ENCODE data around the gene CEP89.
"Not testable (repeated sequence)": the region's sequence is repeated elsewhere in the genome, so short reads cannot be mapped to it uniquely, and the experiment has no call there.

The CEP89 gene

GRCh38 chr19:32876236-32876918, 95.4 kb downstream of the CEP89 start:
- H3K9me3 ChIP-seq (ENCODE audit: low read length): no peaks in the 10 kb centered on the region
- H3K36me3 ChIP-seq (ENCODE audit: insufficient read depth, low read length): peaks cover 5% of the 10 kb centered on the region
- no peak overlapping the region for H3K27ac ChIP-seq (ENCODE audit: low read depth, low read length)
- H3K9ac ChIP-seq (ENCODE audit: low read length): no peak overlapping the region
- no peaks in the 10 kb centered on the region for H3K27me3 ChIP-seq (ENCODE audit: control insufficient read depth in 1 of 2, insufficient read depth in 2 of 2, low read length in 2 of 2)
- no peak overlapping the region for H3K4me3 ChIP-seq (ENCODE audit: low read depth in 1 of 2, low read length in 2 of 2)
- peaks cover 5% of the 10 kb centered on the region for H3K4me1 ChIP-seq (ENCODE audit: insufficient read depth, low read length)

GRCh38 chr19:32875428-32875827, 96.3 kb downstream of the CEP89 start:
- Histone ChIP-seq H3K27me3 (ENCODE audit: control insufficient read depth in 1 of 2, insufficient read depth in 2 of 2, low read length in 2 of 2) (no peaks in the 10 kb centered on the region), H3K27ac (ENCODE audit: low read depth, low read length) (no peak overlapping the region), H3K9me3 (ENCODE audit: low read length) (no peaks in the 10 kb centered on the region), H3K4me1 (ENCODE audit: insufficient read depth, low read length) (peaks cover 5% of the 10 kb centered on the region), H3K36me3 (ENCODE audit: insufficient read depth, low read length) (peaks cover 5% of the 10 kb centered on the region), H3K4me3 (ENCODE audit: low read depth in 1 of 2, low read length in 2 of 2) (no peak overlapping the region), H3K9ac (ENCODE audit: low read length) (no peak overlapping the region)

GRCh38 chr19:32874605-32875004, 97.2 kb downstream of the CEP89 start:
- Histone ChIP-seq H3K27me3 (ENCODE audit: control insufficient read depth in 1 of 2, insufficient read depth in 2 of 2, low read length in 2 of 2) (no peaks in the 10 kb centered on the region), H3K4me3 (ENCODE audit: low read depth in 1 of 2, low read length in 2 of 2) (no peak overlapping the region), H3K9ac (ENCODE audit: low read length) (no peak overlapping the region), H3K4me1 (ENCODE audit: insufficient read depth, low read length) (peaks cover 5% of the 10 kb centered on the region), H3K9me3 (ENCODE audit: low read length) (no peaks in the 10 kb centered on the region), H3K36me3 (ENCODE audit: insufficient read depth, low read length) (peaks cover under 1% of the 10 kb centered on the region), H3K27ac (ENCODE audit: low read depth, low read length) (no peak overlapping the region)

- Histone ChIP-seq H3K4me1 (ENCODE audit: insufficient read depth, low read length) (peaks cover 5% of the 10 kb centered on the region), H3K27me3 (ENCODE audit: control insufficient read depth in 1 of 2, insufficient read depth in 2 of 2, low read length in 2 of 2) (no peaks in the 10 kb centered on the region), H3K27ac (ENCODE audit: low read depth, low read length) (no peak overlapping the region), H3K9ac (ENCODE audit: low read length) (no peak overlapping the region), H3K4me3 (ENCODE audit: low read depth in 1 of 2, low read length in 2 of 2) (no peak overlapping the region), H3K9me3 (ENCODE audit: low read length) (no peaks in the 10 kb centered on the region), H3K36me3 (ENCODE audit: insufficient read depth, low read length) (no peaks in the 10 kb centered on the region)
These were observed 98.4 kb downstream of the CEP89 start for GRCh38 chr19:32873247-32873959.

GRCh38 chr19:32872391-32872790, 99.4 kb downstream of the CEP89 start:
- Histone ChIP-seq H3K4me3 (ENCODE audit: low read depth in 1 of 2, low read length in 2 of 2) (no peak overlapping the region), H3K4me1 (ENCODE audit: insufficient read depth, low read length) (peaks cover 4% of the 10 kb centered on the region), H3K27ac (ENCODE audit: low read depth, low read length) (no peak overlapping the region), H3K9me3 (ENCODE audit: low read length) (no peaks in the 10 kb centered on the region), H3K36me3 (ENCODE audit: insufficient read depth, low read length) (no peaks in the 10 kb centered on the region), H3K9ac (ENCODE audit: low read length) (no peak overlapping the region), H3K27me3 (ENCODE audit: control insufficient read depth in 1 of 2, insufficient read depth in 2 of 2, low read length in 2 of 2) (no peaks in the 10 kb centered on the region)

- Histone ChIP-seq H3K9me3 (ENCODE audit: low read length) (no peaks in the 10 kb centered on the region), H3K27ac (ENCODE audit: low read depth, low read length) (no peak overlapping the region), H3K36me3 (ENCODE audit: insufficient read depth, low read length) (no peaks in the 10 kb centered on the region), H3K27me3 (ENCODE audit: control insufficient read depth in 1 of 2, insufficient read depth in 2 of 2, low read length in 2 of 2) (no peaks in the 10 kb centered on the region), H3K4me3 (ENCODE audit: low read depth in 1 of 2, low read length in 2 of 2) (no peak overlapping the region), H3K4me1 (ENCODE audit: insufficient read depth, low read length) (no peaks in the 10 kb centered on the region), H3K9ac (ENCODE audit: low read length) (no peak overlapping the region)
These were observed 100.7 kb downstream of the CEP89 start for GRCh38 chr19:32870981-32871451.

GRCh38 chr19:32869966-32870573, 101.7 kb downstream of the CEP89 start:
- H3K9me3 ChIP-seq (ENCODE audit: low read length): no peaks in the 10 kb centered on the region
- H3K4me3 ChIP-seq (ENCODE audit: low read depth in 1 of 2, low read length in 2 of 2): no peak overlapping the region
- no peak overlapping the region for H3K9ac ChIP-seq (ENCODE audit: low read length)
- no peaks in the 10 kb centered on the region for H3K4me1 ChIP-seq (ENCODE audit: insufficient read depth, low read length)
- no peak overlapping the region for H3K27ac ChIP-seq (ENCODE audit: low read depth, low read length)
- H3K27me3 ChIP-seq (ENCODE audit: control insufficient read depth in 1 of 2, insufficient read depth in 2 of 2, low read length in 2 of 2): no peaks in the 10 kb centered on the region
- H3K36me3 ChIP-seq (ENCODE audit: insufficient read depth, low read length): no peaks in the 10 kb centered on the region

GRCh38 chr19:32869369-32869965, 102.3 kb downstream of the CEP89 start, which contains the start of gene SLC7A9:
TSS of gene SLC7A9 (minus strand) at chr19:32869767. CDS start at chr19:32868534, 1,233 bp downstream.
- Histone ChIP-seq H3K4me1 (ENCODE audit: insufficient read depth, low read length) (no peaks in the 10 kb centered on the region), H3K9ac (ENCODE audit: low read length) (no peak within 1 kb of the TSS), H3K9me3 (ENCODE audit: low read length) (no peaks in the 10 kb centered on the region), H3K36me3 (ENCODE audit: insufficient read depth, low read length) (no peaks in the 10 kb centered on the region), H3K27ac (ENCODE audit: low read depth, low read length) (no peak within 1 kb of the TSS), H3K27me3 (ENCODE audit: control insufficient read depth in 1 of 2, insufficient read depth in 2 of 2, low read length in 2 of 2) (no peaks in the 10 kb centered on the region), H3K4me3 (ENCODE audit: low read depth in 1 of 2, low read length in 2 of 2) (no peak within 1 kb of the TSS)

GRCh38 chr19:32868206-32868950, 103.4 kb downstream of the CEP89 start:
- no peaks in the 10 kb centered on the region for H3K36me3 ChIP-seq (ENCODE audit: insufficient read depth, low read length)
- no peaks in the 10 kb centered on the region for H3K9me3 ChIP-seq (ENCODE audit: low read length)
- no peak overlapping the region for H3K9ac ChIP-seq (ENCODE audit: low read length)
- no peaks in the 10 kb centered on the region for H3K27me3 ChIP-seq (ENCODE audit: control insufficient read depth in 1 of 2, insufficient read depth in 2 of 2, low read length in 2 of 2)
- H3K4me3 ChIP-seq (ENCODE audit: low read depth in 1 of 2, low read length in 2 of 2): no peak overlapping the region
- H3K27ac ChIP-seq (ENCODE audit: low read depth, low read length): no peak overlapping the region
- H3K4me1 ChIP-seq (ENCODE audit: insufficient read depth, low read length): no peaks in the 10 kb centered on the region

- H3K4me1 ChIP-seq (ENCODE audit: insufficient read depth, low read length); H3K9ac ChIP-seq (ENCODE audit: low read length); H3K27me3 ChIP-seq (ENCODE audit: control insufficient read depth in 1 of 2, insufficient read depth in 2 of 2, low read length in 2 of 2); H3K4me3 ChIP-seq (ENCODE audit: low read depth in 1 of 2, low read length in 2 of 2); H3K9me3 ChIP-seq (ENCODE audit: low read length); H3K27ac ChIP-seq (ENCODE audit: low read depth, low read length); H3K36me3 ChIP-seq (ENCODE audit: insufficient read depth, low read length): not testable (repeated sequence)
These were observed 104.3 kb downstream of the CEP89 start for GRCh38 chr19:32867436-32867835.
